Neural cell (in vitro differentiated cells): ENCODE measurements around the gene LSAMP.

Experiments
- EP300 ChIP-seq: fragments of 450-650 bp; conservative IDR thresholded peaks from 2 replicates; pipeline ENCODE4 v1.6.1; 2014; ENCODE audit warnings: antibody characterized with exemption, mild to moderate bottlenecking, moderate library complexity; ENCODE audit not compliant: poor library complexity, severe bottlenecking
- EZH2 ChIP-seq: fragments of 200-600, 300-800 bp; shearing (Covaris generic), sonication (generic); IDR thresholded peaks from 2 replicates; pipeline ENCODE4 v1.6.1; 2014; ENCODE audit warnings: antibody characterized with exemption, low read length, borderline replicate concordance, mild to moderate bottlenecking; ENCODE audit not compliant: insufficient read depth, poor library complexity, severe bottlenecking
- MXI1 ChIP-seq: fragments of 450-650 bp; conservative IDR thresholded peaks from 2 replicates; pipeline ENCODE4 v1.6.1; 2014; ENCODE audit warnings: antibody characterized with exemption, mild to moderate bottlenecking; ENCODE audit not compliant: poor library complexity, severe bottlenecking
- POLR2AphosphoS5 ChIP-seq: IDR thresholded peaks from 2 replicates; pipeline ENCODE4 v1.6.1; 2012
- RAD21 ChIP-seq: fragments of 450-650 bp; conservative IDR thresholded peaks from 2 replicates; pipeline ENCODE4 v1.6.1; 2014; ENCODE audit warnings: antibody characterized with exemption, mild to moderate bottlenecking, moderate library complexity
- SMC3 ChIP-seq: fragments of 450-650 bp; conservative IDR thresholded peaks from 2 replicates; pipeline ENCODE4 v1.6.1; 2014; ENCODE audit warnings: antibody characterized with exemption, mild to moderate bottlenecking, moderate library complexity; ENCODE audit not compliant: poor library complexity
- TF ChIP-seq, protein P1 (sequence below): fragments of 450-650 bp; IDR thresholded peaks from 2 replicates; pipeline ENCODE4 v1.5.1; 2014; ENCODE audit warnings: antibody characterized with exemption, mild to moderate bottlenecking, moderate library complexity; ENCODE audit not compliant: poor library complexity, severe bottlenecking

DNA sequence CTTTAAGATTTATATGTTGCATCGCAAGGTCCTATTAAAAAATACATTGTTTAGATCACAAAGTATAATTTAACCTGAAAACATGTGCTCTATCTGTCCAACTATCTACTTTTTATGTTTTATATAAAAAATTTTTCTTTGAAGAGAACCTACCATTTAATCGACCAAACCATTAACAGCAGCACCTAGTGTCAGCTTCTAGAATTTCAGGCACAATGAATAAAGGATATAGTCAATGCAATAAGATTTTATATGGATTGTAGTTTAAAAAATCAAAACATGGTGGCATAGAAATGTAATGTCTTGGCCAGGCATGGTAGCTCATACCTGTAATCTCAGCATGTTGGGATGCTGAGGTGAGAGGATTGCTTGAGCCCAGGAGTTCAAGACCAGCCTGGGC is 508.2 kb downstream of the LSAMP start:
- TF ChIP-seq, protein P1, sequence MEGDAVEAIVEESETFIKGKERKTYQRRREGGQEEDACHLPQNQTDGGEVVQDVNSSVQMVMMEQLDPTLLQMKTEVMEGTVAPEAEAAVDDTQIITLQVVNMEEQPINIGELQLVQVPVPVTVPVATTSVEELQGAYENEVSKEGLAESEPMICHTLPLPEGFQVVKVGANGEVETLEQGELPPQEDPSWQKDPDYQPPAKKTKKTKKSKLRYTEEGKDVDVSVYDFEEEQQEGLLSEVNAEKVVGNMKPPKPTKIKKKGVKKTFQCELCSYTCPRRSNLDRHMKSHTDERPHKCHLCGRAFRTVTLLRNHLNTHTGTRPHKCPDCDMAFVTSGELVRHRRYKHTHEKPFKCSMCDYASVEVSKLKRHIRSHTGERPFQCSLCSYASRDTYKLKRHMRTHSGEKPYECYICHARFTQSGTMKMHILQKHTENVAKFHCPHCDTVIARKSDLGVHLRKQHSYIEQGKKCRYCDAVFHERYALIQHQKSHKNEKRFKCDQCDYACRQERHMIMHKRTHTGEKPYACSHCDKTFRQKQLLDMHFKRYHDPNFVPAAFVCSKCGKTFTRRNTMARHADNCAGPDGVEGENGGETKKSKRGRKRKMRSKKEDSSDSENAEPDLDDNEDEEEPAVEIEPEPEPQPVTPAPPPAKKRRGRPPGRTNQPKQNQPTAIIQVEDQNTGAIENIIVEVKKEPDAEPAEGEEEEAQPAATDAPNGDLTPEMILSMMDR, result peak; percentile 21
- TF ChIP-seq EP300 (no peak), EZH2 (no peak), MXI1 (no peak), POLR2AphosphoS5 (no peak), RAD21 (no peak), SMC3 (no peak)
